Stimulated activated naive CD8-positive, alpha-beta T cell treated with anti-CD3 and anti-CD28 coated beads, Interleukin-15, Interleukin-2, amounts not matched to agents 100 ng/mL and 50 ng/mL, for 24 hours (primary cell): ENCODE measurements around the gene CBLN4.

Experiments
- H3K27ac Mint-ChIP-seq: one replicate; pipeline ENCODE4 v1.8.0; 2021; ENCODE audit warnings: mild to moderate bottlenecking, mixed read lengths
- H3K27me3 Mint-ChIP-seq: one replicate; pipeline ENCODE4 v1.8.0; 2021; ENCODE audit warnings: mixed read lengths
- H3K36me3 Mint-ChIP-seq: one replicate; pipeline ENCODE4 v1.8.0; 2021; ENCODE audit warnings: low read depth, mixed read lengths
- H3K4me1 Mint-ChIP-seq: one replicate; pipeline ENCODE4 v1.8.0; 2021; ENCODE audit warnings: low read depth, mixed read lengths
- H3K4me3 Mint-ChIP-seq: one replicate; pipeline ENCODE4 v1.8.0; 2021; ENCODE audit warnings: mild to moderate bottlenecking, mixed read lengths
- H3K9me3 Mint-ChIP-seq: one replicate; pipeline ENCODE4 v1.8.0; 2021; ENCODE audit warnings: mixed read lengths

Gene CBLN4

GRCh38 chr20:55977690-55978459 is 27.4 kb downstream of the CBLN4 start:
- Mint-ChIP-seq H3K36me3 (no peaks in the 10 kb centered on the region), H3K9me3 (peaks cover 7% of the 10 kb centered on the region), H3K4me1 (no peaks in the 10 kb centered on the region), H3K4me3 (no peak overlapping the region), H3K27me3 (no peaks in the 10 kb centered on the region), H3K27ac (no peak overlapping the region)

- no peaks in the 10 kb centered on the region for H3K4me1 Mint-ChIP-seq
- no peaks in the 10 kb centered on the region for H3K9me3 Mint-ChIP-seq
- no peaks in the 10 kb centered on the region for H3K27me3 Mint-ChIP-seq
- no peaks in the 10 kb centered on the region for H3K36me3 Mint-ChIP-seq
- H3K4me3 Mint-ChIP-seq = no peak overlapping the region
- no peak overlapping the region for H3K27ac Mint-ChIP-seq
These were observed 30.7 kb downstream of the CBLN4 start for GRCh38 chr20:55974491-55975202.

GRCh38 chr20:55964790-55965189 is 40.5 kb downstream of the CBLN4 start:
- H3K4me3 Mint-ChIP-seq = no peak overlapping the region
- peaks cover 25% of the 10 kb centered on the region for H3K9me3 Mint-ChIP-seq
- no peaks in the 10 kb centered on the region for H3K27me3 Mint-ChIP-seq
- no peaks in the 10 kb centered on the region for H3K4me1 Mint-ChIP-seq
- H3K36me3 Mint-ChIP-seq = no peaks in the 10 kb centered on the region
- H3K27ac Mint-ChIP-seq = no peak overlapping the region

- Mint-ChIP-seq H3K4me1 (no peaks in the 10 kb centered on the region), H3K9me3 (peaks cover 24% of the 10 kb centered on the region), H3K27ac (no peak overlapping the region), H3K36me3 (no peaks in the 10 kb centered on the region), H3K4me3 (no peak overlapping the region), H3K27me3 (no peaks in the 10 kb centered on the region)
These were observed 43.7 kb downstream of the CBLN4 start for GRCh38 chr20:55961376-55962330.

DNA sequence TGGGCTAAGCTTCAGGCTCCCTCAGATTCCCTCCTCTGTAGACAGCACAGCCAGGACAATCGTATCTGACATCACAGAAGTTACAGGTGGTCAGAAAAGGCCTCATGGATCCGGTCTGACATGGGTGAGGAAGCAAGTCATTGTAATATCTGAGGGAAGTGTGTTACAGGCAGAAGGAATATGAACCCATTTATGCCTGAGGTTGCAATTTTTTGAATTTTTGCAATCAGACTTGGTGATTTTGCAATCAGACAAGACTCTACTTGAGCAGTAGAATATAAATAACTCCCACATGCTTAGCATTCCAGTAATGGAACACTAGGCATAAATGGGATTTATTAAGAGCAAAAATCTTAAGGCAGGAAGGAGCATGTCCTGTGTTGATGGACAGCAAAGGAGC is 52.1 kb downstream of the CBLN4 start:
- H3K27ac Mint-ChIP-seq = no peak overlapping the region
- peaks cover 15% of the 10 kb centered on the region for H3K9me3 Mint-ChIP-seq
- no peaks in the 10 kb centered on the region for H3K27me3 Mint-ChIP-seq
- no peaks in the 10 kb centered on the region for H3K4me1 Mint-ChIP-seq
- no peaks in the 10 kb centered on the region for H3K36me3 Mint-ChIP-seq
- no peak overlapping the region for H3K4me3 Mint-ChIP-seq

- H3K4me1 Mint-ChIP-seq = no peaks in the 10 kb centered on the region
- no peaks in the 10 kb centered on the region for H3K36me3 Mint-ChIP-seq
- no peaks in the 10 kb centered on the region for H3K27me3 Mint-ChIP-seq
- peaks cover 23% of the 10 kb centered on the region for H3K9me3 Mint-ChIP-seq
- H3K27ac Mint-ChIP-seq = no peak overlapping the region
- no peak overlapping the region for H3K4me3 Mint-ChIP-seq
These were observed 57.6 kb downstream of the CBLN4 start for GRCh38 chr20:55947701-55948100.
